Endothelial cell of umbilical vein (primary cell): Measurements from ENCODE around the gene ADAT3. TPM values are rescaled to one million over a fixed set of nuclear protein-coding genes. Genes with fewer than 3 reads are reported as not detected.

ENCODE experiments used
- BruUV-seq: library from RNA; stranded (reverse); fragments of 400-500 nt; replicated peaks from 2 replicates; lab custom pipeline; 2021; lab: Mats Ljungman, UMichigan
- CTCF ChIA-PET: fragments of 300-600, 350-600 bp; sonication (Branson Sonifier 250); formaldehyde crosslinking; loops from one replicate; lab custom pipeline; 2021; ENCODE audit warnings: antibody characterized with exemption, inconsistent platforms; lab: Charles Lee
- POLR2A ChIA-PET: fragments of 300-600, 350-600 bp; sonication (Branson Sonifier 250); formaldehyde crosslinking; loops from one replicate; lab custom pipeline; 2021; ENCODE audit warnings: antibody characterized with exemption, inconsistent platforms; lab: Charles Lee
- DNase-seq: peaks from one replicate; pipeline ENCODE4 v3.0.0-alpha.2; 2011; ENCODE audit warnings: low read depth, low spot score
- FAIRE-seq: peaks from 2 replicates; lab custom pipeline; 2011; peaks lifted over from hg19 to GRCh38; lab: Jason Lieb, UNC
- H2AFZ ChIP-seq: 2 replicates; pipeline ENCODE4 v1.6.0; 2012; ENCODE audit warnings: low read depth, low read length, control low read depth, inconsistent platforms
- H3K27ac ChIP-seq: 2 replicates; pipeline ENCODE4 v1.5.1; 2011; ENCODE audit warnings: low read depth, mild to moderate bottlenecking, control low read depth, low read length, moderate library complexity; ENCODE audit not compliant: insufficient read depth
- H3K27me3 ChIP-seq, 2 experiments: 2 replicates each; pipeline versions ENCODE4 v1.6.0 to v1.6.1; 2011; ENCODE audit warnings: low read length in 2 of 2, mixed read lengths in 1 of 2; ENCODE audit not compliant: control insufficient read depth in 2 of 2, insufficient read depth in 2 of 2
- H3K36me3 ChIP-seq, 2 experiments: 2 replicates in 1 of 2; 3 replicates in 1 of 2; pipeline ENCODE4 v1.5.1; 2011; ENCODE audit warnings: low read length in 2 of 2, mild to moderate bottlenecking in 1 of 2, moderate library complexity in 1 of 2; ENCODE audit not compliant: control insufficient read depth in 2 of 2, insufficient read depth in 2 of 2; ENCODE audit errors: extremely low read depth in 1 of 2
- H3K4me1 ChIP-seq: 3 replicates; pipeline ENCODE4 v1.5.1; 2011; ENCODE audit warnings: mild to moderate bottlenecking, low read length; ENCODE audit not compliant: control insufficient read depth, insufficient read depth; ENCODE audit errors: extremely low read depth
- H3K4me2 ChIP-seq: 2 replicates; pipeline ENCODE4 v1.6.1; 2011; ENCODE audit warnings: low read length, control low read depth, mixed read lengths; ENCODE audit not compliant: insufficient read depth
- H3K4me3 ChIP-seq, 3 experiments: fragments of 200-600 bp in 1 of 3; sonication (generic), shearing (Covaris generic) in 1 of 3; replicated peaks in 1 of 3; 2 replicates each; pipeline ENCODE4 v1.5.1; 2011 to 2016; ENCODE audit warnings: control low read depth in 3 of 3, low read length in 3 of 3, mild to moderate bottlenecking in 2 of 3, inconsistent platforms in 1 of 3, low read depth in 1 of 3, moderate library complexity in 1 of 3; ENCODE audit not compliant: insufficient read depth in 1 of 3
- H3K79me2 ChIP-seq: 2 replicates; pipeline ENCODE4 v1.6.0; 2012; ENCODE audit warnings: low read length, inconsistent platforms; ENCODE audit not compliant: control insufficient read depth, insufficient read depth
- H3K9ac ChIP-seq: replicated peaks from 2 replicates; pipeline ENCODE3; 2011; ENCODE audit warnings: low read length, control low read depth; ENCODE audit not compliant: insufficient read depth; ENCODE audit errors: extremely low read depth
- H3K9me1 ChIP-seq: replicated peaks from 3 replicates; pipeline ENCODE4 v1.6.0; 2011; ENCODE audit warnings: mild to moderate bottlenecking, low read length; ENCODE audit not compliant: control insufficient read depth, insufficient read depth; ENCODE audit errors: extremely low read depth
- H3K9me3 ChIP-seq: replicated peaks from 2 replicates; pipeline ENCODE4 v1.5.1; 2012; ENCODE audit warnings: low read length, inconsistent platforms; ENCODE audit not compliant: control insufficient read depth, insufficient read depth
- H4K20me1 ChIP-seq: replicated peaks from 2 replicates; pipeline ENCODE3; 2011; ENCODE audit warnings: mild to moderate bottlenecking, low read length; ENCODE audit not compliant: control insufficient read depth, insufficient read depth; ENCODE audit errors: extremely low read depth
- EZH2 ChIP-seq: IDR thresholded peaks from 2 replicates; pipeline ENCODE4 v1.6.1; 2012; ENCODE audit warnings: borderline replicate concordance, low read depth, mild to moderate bottlenecking, moderate library complexity, low read length, inconsistent platforms; ENCODE audit not compliant: severe bottlenecking
- FOS ChIP-seq: IDR thresholded peaks from 2 replicates; pipeline ENCODE4 v1.6.1; 2011; ENCODE audit warnings: mild to moderate bottlenecking, low read length, moderate library complexity, borderline replicate concordance; ENCODE audit not compliant: insufficient read depth
- GATA2 ChIP-seq: IDR thresholded peaks from 2 replicates; pipeline ENCODE4 v1.7.0; 2011; ENCODE audit warnings: low read depth, mild to moderate bottlenecking, moderate library complexity, mixed read lengths, low read length; ENCODE audit not compliant: insufficient read length, insufficient read depth
- JUN ChIP-seq: IDR thresholded peaks from 2 replicates; pipeline ENCODE4 v1.6.1; 2011; ENCODE audit warnings: borderline replicate concordance, low read depth; ENCODE audit not compliant: insufficient read length, insufficient read depth
- MAX ChIP-seq: IDR thresholded peaks from 2 replicates; pipeline ENCODE4 v1.6.1; 2011; ENCODE audit not compliant: insufficient read depth, insufficient read length
- MYC ChIP-seq: IDR thresholded peaks from one replicate; pipeline ENCODE4 v1.6.1; 2011; ENCODE audit warnings: mild to moderate bottlenecking, low read depth, low read length
- POLR2A ChIP-seq: IDR thresholded peaks from 2 replicates; pipeline ENCODE4 v1.6.1; 2012; ENCODE audit warnings: low read depth, mild to moderate bottlenecking, control low read depth, low read length
- POLR2AphosphoS5 ChIP-seq: IDR thresholded peaks from 2 replicates; pipeline ENCODE4 v1.6.1; 2012; ENCODE audit warnings: low read depth, mild to moderate bottlenecking, control low read depth, low read length, moderate library complexity; ENCODE audit not compliant: insufficient read depth
- dilution Hi-C: fragments of 300-500 bp; cut with MboI; formaldehyde crosslinking; loops from one replicate; pipeline ENCODE4 v1.15.0; 2019; ENCODE audit warnings: low sequenced_read_pairs; ENCODE audit not compliant: extremely low pct_ligation_motif_present
- intact Hi-C: fragments of 100-400 bp; cut with micrococcal nuclease; formaldehyde crosslinking; loops from one replicate; pipeline ENCODE4 v1.10.0; 2022
- polyA plus RNA-seq, 4 experiments: library from polyadenylated mRNA; depleted of rRNA in 3 of 4; stranded (reverse) in 3 of 4; unstranded in 1 of 4; fragments of >200 nt; gene quantifications; 2 replicates each; pipeline versions ENCODE4 v1.2.1 to v1.2.3, GENCODE V29; 2011 to 2012; ENCODE audit warnings: missing spikeins in 1 of 4
- total RNA-seq: library from RNA; stranded (reverse); gene quantifications from 2 replicates; pipeline ENCODE4 v1.2.3, GENCODE V29; 2021
- TF ChIP-seq, protein P1 (sequence below), 2 donors: IDR thresholded peaks; 1 replicate in 1 of 2; 2 replicates in 1 of 2; pipeline ENCODE4 v1.5.1; 2011; ENCODE audit warnings: low read length in 2 of 2, mild to moderate bottlenecking in 2 of 2, moderate library complexity in 2 of 2, control low read depth in 1 of 2, inconsistent platforms in 1 of 2, low read depth in 1 of 2; ENCODE audit not compliant: insufficient read depth in 1 of 2; ENCODE audit errors: extremely low read depth in 1 of 2

The ADAT3 gene
- total and polyA plus RNA-seq, 2 donors (not counting 3 experiments of a cell fraction or from before 2014, with no cell fraction given) = 5.7 to 11.7 TPM

- Histone ChIP-seq H3K4me1 (no peaks in the 10 kb centered on the region), H3K9ac (no peak overlapping the region), H3K9me1 (no peaks in the 10 kb centered on the region), H3K9me3 (no peaks in the 10 kb centered on the region), H2AFZ (no peak overlapping the region), H4K20me1 (no peaks in the 10 kb centered on the region), H3K36me3 (peaks cover 5 to 36% of the 10 kb centered on the region in 2 experiments), H3K27me3 (no peaks in the 10 kb centered on the region), H3K4me3 (no peak overlapping the region), H3K27ac (no peak overlapping the region), H3K79me2 (peaks cover 7% of the 10 kb centered on the region), H3K4me2 (no peak overlapping the region)
- no TSS peak for BruUV-seq
- DNase-seq (no peak), FAIRE-seq (no peak)
- POLR2A ChIA-PET = no interaction called here
- CTCF ChIA-PET = interaction anchor here (1.7 kb wide), 1 partner anchor 41 kb away, joined by 3 read pairs; no protein-coding TSS in a partner anchor
- TF ChIP-seq EZH2 (no peak), GATA2 (no peak), JUN (no peak)
- TF ChIP-seq, protein P1, sequence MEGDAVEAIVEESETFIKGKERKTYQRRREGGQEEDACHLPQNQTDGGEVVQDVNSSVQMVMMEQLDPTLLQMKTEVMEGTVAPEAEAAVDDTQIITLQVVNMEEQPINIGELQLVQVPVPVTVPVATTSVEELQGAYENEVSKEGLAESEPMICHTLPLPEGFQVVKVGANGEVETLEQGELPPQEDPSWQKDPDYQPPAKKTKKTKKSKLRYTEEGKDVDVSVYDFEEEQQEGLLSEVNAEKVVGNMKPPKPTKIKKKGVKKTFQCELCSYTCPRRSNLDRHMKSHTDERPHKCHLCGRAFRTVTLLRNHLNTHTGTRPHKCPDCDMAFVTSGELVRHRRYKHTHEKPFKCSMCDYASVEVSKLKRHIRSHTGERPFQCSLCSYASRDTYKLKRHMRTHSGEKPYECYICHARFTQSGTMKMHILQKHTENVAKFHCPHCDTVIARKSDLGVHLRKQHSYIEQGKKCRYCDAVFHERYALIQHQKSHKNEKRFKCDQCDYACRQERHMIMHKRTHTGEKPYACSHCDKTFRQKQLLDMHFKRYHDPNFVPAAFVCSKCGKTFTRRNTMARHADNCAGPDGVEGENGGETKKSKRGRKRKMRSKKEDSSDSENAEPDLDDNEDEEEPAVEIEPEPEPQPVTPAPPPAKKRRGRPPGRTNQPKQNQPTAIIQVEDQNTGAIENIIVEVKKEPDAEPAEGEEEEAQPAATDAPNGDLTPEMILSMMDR (IDR thresholded peaks at IDR 0.05; ENCODE audit: extremely low read depth in 1 of 2, insufficient read depth in 1 of 2, low read depth in 1 of 2, low read length in 2 of 2) = no peak
- dilution Hi-C loops (no loop called here), intact Hi-C loops (no loop called here)
Measured at GRCh38 chr19:1917146-1917545, 11.9 kb downstream of the ADAT3 start.

DNA sequence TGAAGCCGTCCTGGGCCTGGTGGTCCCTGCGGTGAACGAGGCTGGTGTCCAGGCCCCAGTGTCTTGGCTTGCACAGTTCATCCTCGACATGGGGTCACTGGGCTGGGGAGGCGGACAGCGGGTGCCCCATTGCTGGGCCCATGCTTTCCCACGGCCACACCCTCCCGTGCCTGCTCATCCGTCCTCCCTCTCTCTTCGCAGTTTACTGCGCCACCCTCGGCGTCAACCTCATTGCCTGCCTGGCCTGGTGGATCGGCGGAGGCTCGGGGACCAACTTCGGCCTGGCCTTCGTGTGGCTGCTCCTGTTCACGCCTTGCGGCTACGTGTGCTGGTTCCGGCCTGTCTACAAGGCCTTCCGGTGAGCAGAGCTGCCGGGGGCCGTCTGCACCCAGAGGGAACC, 12.7 kb downstream of the ADAT3 start:
- no peak overlapping the region for H3K4me3 ChIP-seq
- H3K27ac ChIP-seq = no peak overlapping the region
- CTCF ChIA-PET = interaction anchor here (1.7 kb wide), 1 partner anchor 42 kb away, joined by 3 read pairs; no protein-coding TSS in a partner anchor
- H3K79me2 ChIP-seq = peaks cover 4% of the 10 kb centered on the region
- H3K4me1 ChIP-seq = no peaks in the 10 kb centered on the region
- BruUV-seq = no TSS peak
- H3K9me1 ChIP-seq = no peaks in the 10 kb centered on the region
- no peak overlapping the region for H2AFZ ChIP-seq
- intact Hi-C loops = no loop called here
- no peaks in the 10 kb centered on the region for H3K9me3 ChIP-seq
- FAIRE-seq = no peak
- no peaks in the 10 kb centered on the region for H4K20me1 ChIP-seq
- dilution Hi-C loops = no loop called here
- POLR2A ChIA-PET = no interaction called here
- H3K27me3 ChIP-seq = no peaks in the 10 kb centered on the region
- DNase-seq = no peak
- H3K36me3 ChIP-seq = peaks cover 5 to 38% of the 10 kb centered on the region in 2 experiments
- no peak overlapping the region for H3K4me2 ChIP-seq
- no peak overlapping the region for H3K9ac ChIP-seq
- no peak for TF ChIP-seq EZH2
- TF ChIP-seq, protein P1 (IDR thresholded peaks at IDR 0.05; ENCODE audit: extremely low read depth in 1 of 2, insufficient read depth in 1 of 2, low read depth in 1 of 2, low read length in 2 of 2) = no peak
- no peak for TF ChIP-seq FOS
- no peak for TF ChIP-seq POLR2A
- TF ChIP-seq MAX = no peak
- no peak for TF ChIP-seq POLR2AphosphoS5
- TF ChIP-seq JUN = no peak
- no peak for TF ChIP-seq GATA2
- TF ChIP-seq MYC = no peak
